GM21576 (cell line): ENCODE data around the gene FOXP4.

Experiments
- ATAC-seq: cut with Tn5 transposase; IDR thresholded peaks from one replicate; pipeline ENCODE4 v1.9.1; 2021; ENCODE audit warnings: mild to moderate bottlenecking, moderate library complexity; ENCODE audit not compliant: unreplicated experiment

The FOXP4 gene

DNA sequence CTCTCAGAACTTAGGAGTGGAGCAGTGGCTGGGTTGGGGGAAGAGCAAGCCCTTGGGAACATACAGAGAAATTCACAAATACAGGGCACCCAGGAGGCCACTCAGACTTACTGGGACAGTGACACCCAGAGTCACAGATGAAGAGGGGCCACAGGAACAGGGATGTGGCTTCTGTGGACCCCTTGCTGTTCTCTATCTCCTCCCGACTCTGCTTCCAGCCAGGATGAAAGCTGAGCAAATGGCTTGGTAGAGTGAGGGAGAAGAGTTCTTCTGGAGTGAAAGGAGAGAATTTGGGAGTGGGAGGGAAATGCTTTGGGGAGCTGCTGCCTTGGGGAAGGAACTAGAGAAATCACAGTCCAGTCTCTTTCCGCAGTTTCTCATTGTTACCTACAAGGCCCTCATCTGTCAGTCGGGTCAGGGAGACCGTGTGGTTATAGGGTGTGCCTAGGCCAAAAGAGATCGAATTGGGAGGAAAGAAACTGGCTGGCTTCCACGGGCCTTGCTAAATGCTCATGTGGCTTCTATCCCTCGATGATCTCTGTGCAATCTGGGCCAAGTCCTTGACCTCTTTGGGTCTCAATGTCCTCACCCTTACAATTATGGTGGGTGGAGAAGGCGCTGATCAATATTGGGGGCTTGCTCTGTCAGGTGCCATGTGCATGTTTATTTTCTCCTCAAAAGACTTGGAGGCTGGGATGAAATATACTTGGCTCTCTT, 17.0 kb downstream of the FOXP4 start:
- ATAC-seq = no peak

DNA sequence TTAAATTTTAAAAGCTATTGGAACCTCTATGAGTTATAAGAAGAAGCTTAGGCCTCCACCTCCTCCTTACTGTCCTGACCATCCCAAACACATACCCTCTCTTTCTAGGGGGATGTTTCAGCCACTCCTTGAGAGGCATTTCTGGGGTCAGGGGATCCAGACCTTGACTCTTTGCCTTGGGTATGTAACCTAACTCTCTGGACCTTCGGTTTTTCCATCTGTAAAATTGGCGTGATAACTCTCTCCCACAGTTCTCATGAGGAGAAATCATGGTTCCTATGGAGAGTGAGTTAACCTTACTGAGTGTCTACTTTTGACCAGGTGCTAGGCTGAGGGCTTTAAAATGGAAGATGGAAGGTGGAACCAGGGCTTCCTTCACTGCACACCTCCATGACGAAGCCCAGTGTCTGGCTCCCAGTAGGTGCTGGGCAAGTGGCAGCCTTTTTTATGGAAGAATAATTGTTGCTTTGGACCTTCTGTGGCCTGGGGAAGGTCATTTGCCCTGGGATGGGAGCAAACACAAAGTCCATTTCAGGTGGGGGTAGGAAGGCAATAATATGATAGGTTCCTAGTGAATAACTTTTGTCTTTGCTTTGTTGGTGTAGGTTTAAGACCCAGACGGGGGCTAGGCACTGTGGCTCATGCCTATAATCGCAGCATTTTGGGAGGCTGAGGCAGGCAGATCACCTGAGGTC, 18.4 kb downstream of the FOXP4 start:
- no peak for ATAC-seq

DNA sequence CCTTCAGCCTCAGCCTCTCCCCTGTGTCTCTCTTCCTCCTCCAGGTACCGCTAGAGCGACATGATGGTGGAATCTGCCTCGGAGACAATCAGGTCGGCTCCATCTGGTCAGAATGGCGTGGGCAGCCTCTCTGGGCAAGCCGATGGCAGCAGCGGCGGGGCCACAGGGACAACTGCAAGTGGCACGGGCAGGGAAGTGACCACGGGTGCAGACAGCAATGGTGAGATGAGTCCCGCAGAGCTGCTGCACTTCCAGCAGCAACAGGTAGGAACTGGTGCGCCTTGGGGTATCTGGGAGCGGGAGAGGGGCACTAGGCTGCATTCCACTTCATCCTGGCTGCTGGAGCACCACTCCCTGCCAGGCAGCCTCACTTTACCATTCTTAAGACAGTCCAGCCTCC, 19.5 kb downstream of the FOXP4 start:
- ATAC-seq = no peak

- no peak for ATAC-seq
These were observed 20.8 kb downstream of the FOXP4 start for GRCh38 chr6:41566961-41567360.

DNA sequence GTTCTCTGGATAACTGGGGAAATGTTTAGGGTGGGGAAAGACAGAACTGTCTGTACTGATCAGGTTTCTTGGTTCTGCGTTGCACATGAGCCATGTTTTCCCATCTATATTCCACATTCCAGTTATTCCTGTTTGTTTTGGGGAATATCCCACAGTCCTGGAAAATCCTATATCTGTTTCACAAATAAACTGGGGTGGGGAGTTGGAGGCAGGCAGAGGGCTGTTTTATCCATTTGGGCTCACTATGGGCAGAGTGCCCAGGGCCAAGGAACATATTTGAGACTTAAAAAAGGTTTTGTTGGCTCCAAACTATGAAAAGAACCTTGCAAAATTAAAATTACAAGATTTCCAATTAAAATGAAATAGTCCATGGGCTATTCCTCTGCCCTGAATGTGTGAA, 21.5 kb downstream of the FOXP4 start:
- ATAC-seq = no peak

GRCh38 chr6:41568202-41568584, 22.0 kb downstream of the FOXP4 start:
- ATAC-seq = no peak

DNA sequence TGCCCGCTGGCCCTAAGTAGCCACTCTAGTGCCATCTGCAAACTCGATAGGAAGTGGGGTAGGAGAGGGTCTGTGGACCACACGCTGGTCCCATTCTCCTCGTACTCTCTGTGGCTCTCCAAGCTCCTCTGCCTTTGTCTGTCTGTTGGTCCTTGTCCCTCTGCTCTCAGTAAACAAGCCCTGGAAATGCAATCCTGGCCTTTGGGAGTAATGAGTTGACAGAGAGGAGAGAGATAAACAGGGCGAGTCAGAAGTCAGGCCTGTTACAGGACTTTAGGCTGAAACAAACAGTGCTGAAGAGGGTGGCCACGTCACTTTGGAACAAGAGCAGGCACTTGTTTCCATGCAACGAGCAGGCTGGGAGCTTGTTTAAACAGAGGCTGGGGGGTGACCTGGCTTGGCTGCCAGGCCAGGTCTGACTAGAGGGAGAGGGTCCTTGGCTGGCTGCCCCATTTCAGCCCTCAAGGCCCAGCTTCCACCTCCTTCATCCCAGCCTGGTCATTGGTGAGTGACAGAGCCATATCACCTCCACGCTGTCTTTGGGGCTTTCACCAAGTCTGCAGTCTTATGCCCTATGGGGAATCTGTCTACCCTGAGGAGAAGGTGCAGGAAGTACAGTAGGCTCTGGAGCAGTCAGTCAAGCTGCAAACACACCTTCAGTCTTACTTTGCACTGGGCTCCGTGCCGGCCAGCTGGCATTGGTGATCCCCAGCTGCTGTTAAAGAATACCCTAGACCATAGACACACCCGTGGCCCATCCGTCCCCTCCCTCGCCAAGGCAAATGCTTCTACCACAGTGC, 22.6 kb downstream of the FOXP4 start:
- no peak for ATAC-seq

DNA sequence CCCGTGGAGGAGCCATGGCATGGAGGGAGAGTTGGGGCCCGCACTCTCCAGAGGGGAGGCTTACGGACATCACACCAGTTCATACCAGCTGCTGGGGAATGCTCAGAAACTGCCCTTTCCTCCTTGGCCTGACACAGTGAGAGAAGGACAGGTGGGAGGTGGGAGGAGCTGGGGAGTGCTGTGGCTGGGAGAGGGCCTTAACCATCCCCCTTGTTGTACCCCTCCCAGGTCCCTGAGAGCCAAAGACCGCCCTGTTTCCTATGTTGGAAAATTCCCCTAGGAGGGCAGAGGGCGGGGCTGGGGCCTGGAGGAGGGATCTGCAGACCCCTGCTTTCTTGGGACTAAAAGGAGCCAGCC, 24.1 kb downstream of the FOXP4 start:
- no peak for ATAC-seq

DNA sequence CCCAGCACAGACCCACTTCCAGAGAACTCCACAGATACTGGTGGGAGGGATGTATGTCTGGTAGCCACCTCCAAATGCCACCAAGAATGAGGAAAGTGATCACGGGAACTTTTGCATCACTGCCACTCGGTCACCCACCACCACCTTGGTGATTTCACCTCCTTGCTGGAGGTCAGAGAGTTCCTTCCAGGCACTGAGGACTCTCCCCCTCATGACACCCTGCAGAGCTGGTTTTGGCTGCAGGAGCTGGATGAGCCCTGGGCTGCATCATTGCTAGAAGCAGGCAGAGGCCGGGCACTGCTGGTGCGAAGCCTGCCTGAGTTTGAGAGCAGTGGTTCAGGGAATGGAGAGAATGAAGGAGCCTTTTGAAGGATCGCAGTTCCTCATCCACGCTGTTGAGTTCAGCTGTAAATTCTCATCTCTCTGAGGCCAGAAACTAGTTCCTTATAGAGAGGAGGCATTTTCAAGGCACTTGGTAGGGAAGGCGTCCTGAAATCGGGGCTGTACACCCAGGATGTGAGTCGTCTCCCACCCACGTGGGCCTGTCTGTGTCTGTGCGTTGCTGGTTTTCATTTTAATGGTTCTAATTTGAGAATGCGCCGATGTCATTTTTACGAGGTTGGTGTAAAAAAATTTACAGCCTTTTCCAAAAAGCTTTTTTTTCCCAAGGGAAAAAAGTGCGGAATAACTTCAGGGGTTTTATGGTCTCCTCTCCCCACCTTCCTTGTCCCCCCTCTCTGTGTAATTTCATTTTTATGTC, 25.0 kb downstream of the FOXP4 start:
- ATAC-seq = no peak

- no peak for ATAC-seq
These were observed 26.4 kb downstream of the FOXP4 start for GRCh38 chr6:41572613-41573012.

GRCh38 chr6:41573276-41573675, 27.1 kb downstream of the FOXP4 start:
- ATAC-seq = no peak

- ATAC-seq = no peak
These were observed 27.8 kb downstream of the FOXP4 start for GRCh38 chr6:41573985-41574384.

- ATAC-seq = no peak
These were observed 29.4 kb downstream of the FOXP4 start for GRCh38 chr6:41575598-41575997.

DNA sequence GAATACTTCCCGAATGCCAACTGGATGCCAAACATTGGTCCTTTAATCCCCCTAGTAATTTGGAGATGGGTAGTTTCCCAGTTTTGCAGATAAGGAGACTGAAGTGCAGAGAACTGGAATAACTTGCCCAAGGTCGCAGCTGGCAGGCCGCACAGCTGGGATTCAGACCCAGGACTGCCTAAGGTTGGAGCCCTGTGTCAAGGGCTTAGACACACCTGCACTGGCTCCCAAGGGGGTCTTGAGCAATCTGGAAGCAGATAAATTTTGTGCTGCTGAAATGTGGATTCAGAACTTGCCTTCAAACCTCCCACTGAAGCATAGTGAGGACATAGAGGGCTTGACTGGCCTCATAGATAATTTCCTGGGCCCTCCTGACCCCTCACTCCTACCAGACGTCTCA, 30.5 kb downstream of the FOXP4 start:
- ATAC-seq = no peak

GRCh38 chr6:41577356-41578216, 31.4 kb downstream of the FOXP4 start:
- no peak for ATAC-seq

- no peak for ATAC-seq
These were observed 32.3 kb downstream of the FOXP4 start for GRCh38 chr6:41578217-41579087.

DNA sequence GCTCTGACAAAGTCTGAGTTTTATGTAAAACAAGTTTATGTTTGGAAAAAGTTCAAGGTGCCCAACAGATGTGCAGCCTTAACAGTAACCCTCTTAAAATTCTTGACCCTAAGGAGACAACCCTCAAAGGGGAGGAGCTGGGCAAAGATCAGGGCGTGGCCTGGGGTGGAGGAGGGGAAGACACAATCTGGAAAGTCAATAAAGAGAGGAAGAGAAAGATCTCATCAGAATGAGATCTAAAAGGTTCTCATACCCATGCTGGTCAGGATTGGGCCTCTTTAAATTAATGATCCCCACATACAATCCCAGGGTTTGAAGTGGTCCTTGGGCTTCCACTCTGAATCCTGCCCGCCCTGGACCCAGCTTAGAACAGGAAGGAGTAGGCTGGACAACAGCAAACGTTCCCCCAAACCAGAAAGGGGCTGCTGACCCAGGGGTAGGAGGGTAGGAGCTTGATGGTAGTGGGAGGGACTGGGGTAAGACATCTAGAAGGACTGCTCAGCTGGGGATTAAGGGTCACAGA, 33.0 kb downstream of the FOXP4 start:
- ATAC-seq = no peak

- no peak for ATAC-seq
These were observed 34.5 kb downstream of the FOXP4 start for GRCh38 chr6:41580690-41581089.

DNA sequence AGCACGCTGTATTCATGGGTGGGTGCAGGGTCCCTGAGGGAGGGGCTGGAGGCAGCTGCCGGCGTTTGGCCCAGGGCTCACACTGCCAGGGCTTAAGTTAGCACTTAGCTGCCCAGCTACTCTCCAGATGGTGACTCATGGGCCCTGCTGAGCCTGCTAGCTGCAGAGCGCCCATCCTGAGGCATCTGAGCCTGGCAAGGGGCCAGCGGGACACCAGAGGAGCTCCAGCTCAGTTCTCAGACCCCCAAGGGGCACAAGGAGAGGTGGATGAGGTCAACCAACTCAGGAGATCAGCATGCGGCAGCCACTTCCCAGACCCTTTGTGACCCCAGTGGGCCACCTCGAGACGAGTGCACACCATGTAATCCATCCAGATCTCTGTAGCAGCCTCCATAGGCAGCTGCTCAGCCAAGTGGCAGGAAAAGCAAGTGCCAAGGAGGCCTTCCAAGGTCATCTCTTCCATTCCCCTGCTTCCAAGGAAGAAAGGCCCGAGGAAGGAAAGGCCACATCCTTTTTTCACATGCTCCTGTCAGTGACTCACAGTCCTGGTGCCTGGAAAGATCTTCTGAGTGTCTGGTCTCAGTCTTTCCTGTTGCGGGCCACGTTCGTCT, 35.3 kb downstream of the FOXP4 start:
- ATAC-seq = no peak
